Measurements from ENCODE around the gene CD46. TPM values are rescaled to one million over a fixed set of nuclear protein-coding genes. Genes with fewer than 3 reads are reported as not detected.
"Not testable (repeated sequence)": the region's sequence is repeated elsewhere in the genome, so short reads cannot be mapped to it uniquely, and the experiment has no call there.

Gene CD46
- total RNA-seq, 1 experiment from 2014 or later, result 116 TPM

DNA sequence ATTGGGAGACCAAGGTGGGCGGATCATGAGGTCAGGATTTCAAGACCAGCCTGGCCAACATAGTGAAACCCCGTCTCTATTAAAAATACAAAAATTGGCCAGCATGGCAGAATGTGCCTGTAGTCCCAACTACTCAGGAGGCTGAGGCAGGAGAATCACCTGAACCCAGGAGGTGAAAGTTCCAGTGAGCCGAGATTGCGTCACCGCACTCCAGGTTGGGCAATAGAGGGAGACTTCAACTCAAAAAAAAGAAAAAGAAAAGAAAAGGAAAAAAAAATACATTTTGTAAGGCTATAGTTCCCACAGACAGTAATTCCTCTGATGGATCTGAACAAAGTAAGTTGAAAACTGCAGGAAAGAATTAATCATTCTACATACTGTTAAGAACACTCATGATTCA lies 48.1 kb upstream of the CD46 start:
- H3K36me3 ChIP-seq (ENCODE audit: low read depth, low read length), result no peaks in the 10 kb centered on the region
- CTCF ChIA-PET, result no interaction called here
- BruUV-seq (replicated peaks), result no TSS peak
- H3K4me1 ChIP-seq (ENCODE audit: insufficient read depth, low read length), result peaks cover 17% of the 10 kb centered on the region
- ATAC-seq (no peak), DNase-seq (no peak)
- intact Hi-C loops (cut with micrococcal nuclease), result no loop called here
- H3K27ac ChIP-seq (ENCODE audit: low read length), result no peak overlapping the region
- POLR2A ChIA-PET (ENCODE audit: unreplicated experiment), result no interaction called here
- TF ChIP-seq, protein P1, sequence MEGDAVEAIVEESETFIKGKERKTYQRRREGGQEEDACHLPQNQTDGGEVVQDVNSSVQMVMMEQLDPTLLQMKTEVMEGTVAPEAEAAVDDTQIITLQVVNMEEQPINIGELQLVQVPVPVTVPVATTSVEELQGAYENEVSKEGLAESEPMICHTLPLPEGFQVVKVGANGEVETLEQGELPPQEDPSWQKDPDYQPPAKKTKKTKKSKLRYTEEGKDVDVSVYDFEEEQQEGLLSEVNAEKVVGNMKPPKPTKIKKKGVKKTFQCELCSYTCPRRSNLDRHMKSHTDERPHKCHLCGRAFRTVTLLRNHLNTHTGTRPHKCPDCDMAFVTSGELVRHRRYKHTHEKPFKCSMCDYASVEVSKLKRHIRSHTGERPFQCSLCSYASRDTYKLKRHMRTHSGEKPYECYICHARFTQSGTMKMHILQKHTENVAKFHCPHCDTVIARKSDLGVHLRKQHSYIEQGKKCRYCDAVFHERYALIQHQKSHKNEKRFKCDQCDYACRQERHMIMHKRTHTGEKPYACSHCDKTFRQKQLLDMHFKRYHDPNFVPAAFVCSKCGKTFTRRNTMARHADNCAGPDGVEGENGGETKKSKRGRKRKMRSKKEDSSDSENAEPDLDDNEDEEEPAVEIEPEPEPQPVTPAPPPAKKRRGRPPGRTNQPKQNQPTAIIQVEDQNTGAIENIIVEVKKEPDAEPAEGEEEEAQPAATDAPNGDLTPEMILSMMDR (conservative IDR thresholded peaks at IDR 0.05; ENCODE audit: low read depth, low read length), result no peak
- TF ChIP-seq EZH2phosphoT487 (IDR thresholded peaks at IDR 0.05; ENCODE audit: borderline replicate concordance, low read length) (no peak), EZH2 (IDR thresholded peaks at IDR 0.05; ENCODE audit: low read length, unreplicated experiment) (no peak)
- no peaks in the 10 kb centered on the region for H3K27me3 ChIP-seq (ENCODE audit: low read length)
- no peak overlapping the region for H3K9ac ChIP-seq (ENCODE audit: low read length)
- no peaks in the 10 kb centered on the region for H3K79me2 ChIP-seq (ENCODE audit: low read length)
- no peaks in the 10 kb centered on the region for H4K20me1 ChIP-seq (ENCODE audit: low read length)
- no peaks in the 10 kb centered on the region for H3K9me2 ChIP-seq (replicated peaks; ENCODE audit: low read length)
- no peak overlapping the region for H3K4me2 ChIP-seq (ENCODE audit: low read length)
- no peak overlapping the region for H3K4me3 ChIP-seq (ENCODE audit: low read length)
- no peak overlapping the region for H2AFZ ChIP-seq (ENCODE audit: low read length)
- no peaks in the 10 kb centered on the region for H3K9me3 ChIP-seq (ENCODE audit: low read length)
- no peaks in the 10 kb centered on the region for H3F3A ChIP-seq (ENCODE audit: low read length, unreplicated experiment)

DNA sequence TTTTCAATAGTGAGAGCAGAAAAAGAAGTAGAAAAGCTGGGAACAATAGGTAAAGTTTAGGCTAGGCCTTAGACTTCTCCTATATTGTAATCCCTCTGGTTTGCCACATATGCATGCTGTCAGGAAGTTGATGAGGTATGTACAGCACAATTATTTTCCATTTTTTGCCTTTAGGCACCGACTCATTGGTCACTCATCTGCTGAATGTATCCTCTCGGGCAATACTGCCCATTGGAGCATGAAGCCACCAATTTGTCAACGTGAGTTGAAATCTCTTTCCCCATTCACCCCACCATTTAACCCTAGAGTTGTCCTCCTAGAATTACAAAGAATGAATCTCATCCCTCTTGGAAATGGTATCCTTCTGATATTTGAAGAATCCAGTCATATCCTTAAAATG lies 43.9 kb upstream of the CD46 start:
- H3K9me2 ChIP-seq (replicated peaks; ENCODE audit: low read length); H3K27me3 ChIP-seq (ENCODE audit: low read length); POLR2A ChIA-PET (ENCODE audit: unreplicated experiment); H3F3A ChIP-seq (ENCODE audit: low read length, unreplicated experiment); BruUV-seq (replicated peaks); H3K9me3 ChIP-seq (ENCODE audit: low read length); H4K20me1 ChIP-seq (ENCODE audit: low read length); H3K9ac ChIP-seq (ENCODE audit: low read length); intact Hi-C loops (cut with micrococcal nuclease); CTCF ChIA-PET; H3K36me3 ChIP-seq (ENCODE audit: low read depth, low read length); H3K4me3 ChIP-seq (ENCODE audit: low read length); H3K79me2 ChIP-seq (ENCODE audit: low read length): not testable (repeated sequence)
- ATAC-seq (peak; percentile 62), DNase-seq (peak; percentile 83)
- peak overlapping the region; percentile 59 for H3K27ac ChIP-seq (ENCODE audit: low read length)
- peak overlapping the region; percentile 1; the same call in 1 of the 2 replicates for H3K4me2 ChIP-seq (ENCODE audit: low read length)
- H3K4me1 ChIP-seq (ENCODE audit: insufficient read depth, low read length), result peaks cover 25% of the 10 kb centered on the region
- H2AFZ ChIP-seq (ENCODE audit: low read length), result peak overlapping the region; percentile 21

DNA sequence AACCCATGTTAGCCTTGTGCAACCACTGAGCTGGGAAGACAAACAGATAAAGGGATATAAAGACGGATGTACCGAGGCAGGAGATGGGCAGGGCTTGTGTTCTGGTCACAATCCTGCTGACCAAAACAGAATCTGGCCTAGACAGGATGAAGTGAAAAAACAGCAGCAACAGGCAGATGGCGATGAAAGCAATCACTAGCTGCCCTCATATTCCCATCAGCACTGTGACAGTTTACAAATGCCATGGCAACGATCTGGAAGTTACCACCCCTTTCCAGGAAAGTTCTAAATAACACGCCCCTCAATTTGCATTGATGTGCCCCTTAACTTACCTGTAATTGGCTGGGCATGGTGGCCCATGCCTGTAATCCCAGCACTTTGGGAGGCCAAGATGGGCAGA lies 40.6 kb upstream of the CD46 start:
- no peaks in the 10 kb centered on the region for H3K9me3 ChIP-seq (ENCODE audit: low read length)
- no peak overlapping the region for H3K4me2 ChIP-seq (ENCODE audit: low read length)
- BruUV-seq (replicated peaks), result no TSS peak
- ChIA-PET POLR2A (ENCODE audit: unreplicated experiment) (no interaction called here), CTCF (interaction anchor here (1.1 kb wide), 1 partner anchor 86 kb away, joined by 5 read pairs; no protein-coding TSS in a partner anchor)
- H3K27ac ChIP-seq (ENCODE audit: low read length), result no peak overlapping the region
- H3K36me3 ChIP-seq (ENCODE audit: low read depth, low read length), result no peaks in the 10 kb centered on the region
- no peaks in the 10 kb centered on the region for H3K27me3 ChIP-seq (ENCODE audit: low read length)
- intact Hi-C loops (cut with micrococcal nuclease), result loop anchor here (1.0 to 2.0 kb wide), 3 partner anchors 34 to 86 kb away; no protein-coding TSS in a partner anchor
- H3K4me3 ChIP-seq (ENCODE audit: low read length), result no peak overlapping the region
- H3K4me1 ChIP-seq (ENCODE audit: insufficient read depth, low read length), result peaks cover 25% of the 10 kb centered on the region
- H3F3A ChIP-seq (ENCODE audit: low read length, unreplicated experiment), result no peaks in the 10 kb centered on the region
- H3K9ac ChIP-seq (ENCODE audit: low read length), result no peak overlapping the region
- ATAC-seq, result peak; percentile 70
- DNase-seq, result peak; percentile 69
- no peak overlapping the region for H2AFZ ChIP-seq (ENCODE audit: low read length)
- TF ChIP-seq, protein P1 (conservative IDR thresholded peaks at IDR 0.05; ENCODE audit: low read depth, low read length), result peak; percentile 55
- TF ChIP-seq EZH2 (IDR thresholded peaks at IDR 0.05; ENCODE audit: low read length, unreplicated experiment) (no peak), EZH2phosphoT487 (IDR thresholded peaks at IDR 0.05; ENCODE audit: borderline replicate concordance, low read length) (no peak)
- H3K9me2 ChIP-seq (replicated peaks; ENCODE audit: low read length), result no peaks in the 10 kb centered on the region
- H3K79me2 ChIP-seq (ENCODE audit: low read length), result no peaks in the 10 kb centered on the region
- no peaks in the 10 kb centered on the region for H4K20me1 ChIP-seq (ENCODE audit: low read length)

DNA sequence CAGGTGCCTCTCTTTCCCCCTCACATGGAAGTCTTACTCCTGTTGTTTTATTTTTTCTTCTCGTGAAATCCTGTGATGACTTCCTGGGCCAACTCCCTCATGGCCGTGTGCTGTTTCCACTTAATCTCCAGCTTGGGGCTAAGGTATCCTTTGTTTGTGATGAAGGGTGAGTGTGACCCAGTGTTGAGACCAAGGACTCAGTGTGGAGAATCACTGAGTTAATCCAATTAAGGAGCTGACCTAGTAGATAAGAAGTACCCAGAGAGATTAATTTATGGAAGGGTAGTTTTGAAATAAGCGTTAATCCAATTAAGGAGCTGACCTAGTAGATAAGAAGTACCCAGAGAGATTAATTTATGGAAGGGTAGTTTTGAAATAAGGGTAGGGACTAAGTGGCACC lies 39.2 kb upstream of the CD46 start:
- H3K4me3 ChIP-seq (ENCODE audit: low read length); H2AFZ ChIP-seq (ENCODE audit: low read length); H3F3A ChIP-seq (ENCODE audit: low read length, unreplicated experiment); H4K20me1 ChIP-seq (ENCODE audit: low read length); H3K9me3 ChIP-seq (ENCODE audit: low read length); H3K4me2 ChIP-seq (ENCODE audit: low read length); H3K27ac ChIP-seq (ENCODE audit: low read length); H3K9ac ChIP-seq (ENCODE audit: low read length); intact Hi-C loops (cut with micrococcal nuclease); H3K9me2 ChIP-seq (replicated peaks; ENCODE audit: low read length); DNase-seq; CTCF ChIA-PET; ATAC-seq; H3K79me2 ChIP-seq (ENCODE audit: low read length); POLR2A ChIA-PET (ENCODE audit: unreplicated experiment); H3K27me3 ChIP-seq (ENCODE audit: low read length); BruUV-seq (replicated peaks); H3K36me3 ChIP-seq (ENCODE audit: low read depth, low read length): not testable (repeated sequence)
- H3K4me1 ChIP-seq (ENCODE audit: insufficient read depth, low read length), result peaks cover 18% of the 10 kb centered on the region

Data from PC-3 (cell line).